GM21367 (cell line): ENCODE measurements around the gene TRABD2B.

Experiments used
- ATAC-seq: cut with Tn5 transposase; IDR thresholded peaks from one replicate; pipeline ENCODE4 v1.9.1; 2021; ENCODE audit not compliant: unreplicated experiment

The TRABD2B gene

DNA sequence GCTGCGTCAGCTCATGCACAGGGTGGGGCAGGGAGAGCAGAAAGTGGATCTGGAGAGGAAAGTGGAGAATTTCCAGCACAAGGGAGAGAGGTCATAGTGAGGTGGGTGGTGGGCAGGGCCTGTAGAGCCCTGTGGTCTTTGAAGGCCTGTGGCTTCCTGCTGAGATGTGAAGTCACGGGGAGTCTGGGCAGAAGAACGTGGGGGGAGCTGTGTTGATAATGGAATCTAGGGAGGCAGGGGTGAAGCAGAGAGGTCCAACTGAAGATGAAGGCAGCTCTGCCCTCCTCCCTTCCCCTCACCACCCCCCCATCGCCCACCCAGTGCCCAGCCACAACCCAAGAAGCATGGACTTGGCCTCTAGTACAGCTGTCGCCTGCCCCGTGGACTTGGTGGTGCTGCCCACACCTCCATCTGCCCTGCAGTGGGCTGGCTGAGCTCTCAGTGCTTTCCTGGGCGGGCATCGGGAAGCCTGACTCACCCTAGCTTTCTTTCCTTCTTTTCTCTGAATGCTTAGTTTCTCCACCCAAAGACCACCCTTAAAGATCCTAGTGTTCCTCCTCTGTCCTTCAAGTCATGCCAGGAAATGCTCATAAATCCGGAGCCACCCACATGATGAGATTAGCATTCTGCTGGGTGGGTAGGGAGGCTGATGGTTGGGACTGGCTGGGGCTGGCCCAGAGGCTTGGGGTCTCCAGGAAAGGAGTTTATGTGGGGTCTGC is 186.1 kb downstream of the TRABD2B start:
- no peak for ATAC-seq

DNA sequence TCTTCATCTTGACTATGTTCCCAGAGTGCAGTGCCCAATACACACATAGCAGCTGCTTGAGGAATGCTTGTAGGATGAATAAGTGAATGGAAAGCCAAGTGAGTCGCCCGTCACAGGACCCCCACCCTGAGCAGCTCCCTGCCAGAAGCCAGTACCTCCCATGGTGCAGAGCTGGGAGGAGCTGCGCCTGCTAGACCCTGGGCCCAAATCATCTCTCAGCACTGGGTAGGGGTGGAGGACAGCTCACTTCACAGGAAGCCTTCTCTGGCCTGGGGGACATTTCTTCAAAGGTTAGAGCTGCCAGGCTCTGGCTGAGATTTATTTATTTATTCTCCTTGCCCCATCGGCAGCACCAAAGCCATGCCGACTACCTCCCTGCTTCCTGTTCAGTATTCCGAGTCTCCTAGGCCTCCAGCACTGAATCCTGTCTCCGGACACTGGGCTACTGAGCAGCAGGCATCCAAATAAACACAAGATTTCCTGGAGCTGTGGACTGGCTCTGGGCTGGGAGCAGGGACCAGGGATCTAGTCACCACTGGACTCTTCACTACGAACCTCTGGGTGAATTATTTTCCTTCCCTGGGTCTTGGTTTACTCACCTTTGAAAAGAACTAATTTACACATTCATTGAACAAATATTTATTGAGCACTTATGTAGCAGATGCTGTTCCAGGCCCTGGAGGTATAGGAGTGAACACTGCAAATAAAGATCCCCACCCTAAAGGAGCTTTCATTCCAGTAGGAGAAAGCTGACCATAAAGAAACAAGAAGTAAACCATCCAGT is 187.7 kb downstream of the TRABD2B start:
- ATAC-seq: no peak

DNA sequence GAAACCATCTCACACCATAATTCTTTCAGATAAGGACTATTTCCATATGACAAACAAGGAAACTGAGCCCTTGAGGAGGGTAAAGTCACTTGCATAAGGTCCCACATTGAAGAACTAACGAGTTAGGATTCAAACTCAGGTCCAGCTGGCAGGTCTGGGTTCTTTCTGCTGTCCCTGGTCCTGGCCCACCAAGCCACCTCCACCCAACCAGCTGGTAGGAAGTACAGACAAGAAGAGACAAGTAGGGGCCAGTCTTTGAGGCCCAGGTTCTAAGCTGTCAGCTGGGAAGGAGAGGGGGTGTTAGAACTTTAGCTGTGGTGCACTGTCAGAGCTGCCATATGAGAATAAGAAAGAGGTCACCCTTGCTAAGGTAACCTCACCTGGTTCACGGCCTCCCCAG is 188.6 kb downstream of the TRABD2B start:
- no peak for ATAC-seq

DNA sequence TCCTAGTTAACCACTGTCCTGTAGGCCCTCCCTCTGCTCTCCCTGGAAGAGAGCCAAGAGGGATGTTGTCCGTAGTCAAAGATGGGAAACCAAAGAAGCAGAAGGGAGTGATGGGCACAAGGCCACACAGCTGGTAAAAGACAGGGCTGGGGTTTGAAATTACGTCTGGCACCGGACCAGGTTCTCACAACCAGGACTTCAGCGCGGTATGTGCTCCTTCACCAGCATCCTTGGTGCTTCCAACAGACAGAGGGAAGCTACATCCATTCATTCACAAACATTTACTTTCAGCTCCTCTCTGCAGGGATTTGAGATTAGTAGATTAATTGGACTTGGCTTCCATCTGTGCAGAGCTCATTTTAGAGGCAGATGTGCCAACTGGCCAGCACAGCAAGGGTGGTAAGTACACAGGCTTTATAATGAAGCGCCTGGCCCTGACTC is 191.2 kb downstream of the TRABD2B start:
- ATAC-seq: no peak

DNA sequence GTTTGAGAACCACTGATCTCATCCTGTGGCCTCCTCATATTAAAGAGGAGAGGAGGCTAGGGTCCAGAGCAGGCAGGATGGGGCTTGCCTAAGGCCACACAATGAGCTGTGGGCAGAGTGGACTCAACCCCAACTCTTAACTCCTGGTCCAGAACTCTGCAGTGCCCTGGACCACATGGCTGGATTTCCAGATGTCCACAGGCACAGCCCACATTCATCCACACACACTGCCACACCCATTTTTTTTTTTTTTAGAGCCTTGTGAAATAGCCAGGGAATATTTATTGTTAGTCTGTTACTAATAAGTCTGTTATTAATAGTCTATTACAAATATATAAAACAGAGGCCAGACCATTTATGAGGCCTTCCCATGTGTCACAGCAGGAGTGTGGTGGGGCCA is 192.2 kb downstream of the TRABD2B start:
- no peak for ATAC-seq

DNA sequence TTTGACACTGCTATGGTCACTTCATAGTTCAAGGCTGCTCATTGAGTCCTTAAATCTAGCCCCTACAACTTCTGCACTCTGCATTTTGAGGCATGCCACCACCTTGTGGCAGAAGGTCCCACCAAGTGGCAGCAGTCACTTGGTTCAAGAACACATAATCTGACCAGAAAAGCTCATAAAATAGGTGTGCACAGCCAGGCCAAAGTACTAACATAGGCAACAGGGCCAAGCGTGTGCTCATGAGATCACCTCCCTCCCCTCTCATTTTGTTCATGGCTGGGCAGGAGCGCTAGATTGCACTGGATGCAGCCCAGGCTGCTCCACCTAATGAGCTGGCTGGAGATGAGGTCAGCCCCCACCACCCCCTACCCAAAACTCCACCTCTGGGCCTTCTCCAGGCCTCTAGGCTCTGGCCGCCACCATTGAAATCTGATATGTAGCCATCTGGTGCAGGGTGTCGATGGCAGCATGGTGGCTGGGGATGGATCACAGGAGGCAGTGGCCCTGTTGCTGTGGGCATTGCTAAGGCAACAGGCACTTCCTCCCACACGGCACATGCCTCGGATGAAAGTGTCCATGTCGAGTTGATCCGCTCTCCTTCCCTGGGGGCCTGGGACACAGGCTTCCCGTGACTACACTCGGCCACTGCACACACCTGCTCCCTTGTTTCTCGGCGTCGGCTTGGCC is 193.2 kb downstream of the TRABD2B start:
- ATAC-seq: no peak

DNA sequence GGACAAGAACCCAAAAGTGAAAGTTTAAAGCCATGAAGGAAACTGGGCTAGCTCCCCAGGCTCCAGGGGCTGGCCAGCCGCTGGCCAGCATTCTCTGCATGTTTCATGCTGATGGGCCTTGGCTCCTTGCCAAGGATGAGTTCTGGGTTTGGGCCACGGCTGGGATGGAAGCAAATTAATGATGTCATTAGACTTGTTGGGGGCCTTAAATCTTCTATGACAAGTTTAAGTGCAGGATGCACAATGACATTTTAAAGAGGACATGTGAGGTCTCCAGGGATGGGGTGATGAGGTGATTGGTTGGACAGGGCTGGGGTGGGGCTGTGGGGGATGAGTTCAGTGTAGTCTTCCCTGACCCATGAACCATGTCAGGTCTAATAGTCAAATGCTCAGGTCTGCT is 199.6 kb downstream of the TRABD2B start:
- no peak for ATAC-seq

DNA sequence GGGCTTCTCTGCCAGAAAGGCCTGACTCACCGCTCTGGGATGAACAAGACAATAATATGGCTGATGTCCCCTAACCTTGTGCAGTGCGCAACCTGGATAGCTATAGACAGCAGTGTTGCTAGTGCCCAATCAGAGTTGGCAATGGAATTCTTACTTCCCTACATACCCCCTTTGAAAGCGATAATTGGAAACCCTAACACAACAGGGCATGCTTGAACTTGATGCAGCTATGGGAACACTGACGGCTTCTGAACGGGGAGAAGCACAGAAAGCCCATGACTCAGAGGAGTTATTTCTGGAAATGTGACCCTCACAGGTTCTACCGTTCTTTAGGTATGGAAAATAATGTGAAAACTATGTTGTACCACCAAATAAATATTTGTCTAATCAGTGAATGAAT is 200.6 kb downstream of the TRABD2B start:
- ATAC-seq: no peak

DNA sequence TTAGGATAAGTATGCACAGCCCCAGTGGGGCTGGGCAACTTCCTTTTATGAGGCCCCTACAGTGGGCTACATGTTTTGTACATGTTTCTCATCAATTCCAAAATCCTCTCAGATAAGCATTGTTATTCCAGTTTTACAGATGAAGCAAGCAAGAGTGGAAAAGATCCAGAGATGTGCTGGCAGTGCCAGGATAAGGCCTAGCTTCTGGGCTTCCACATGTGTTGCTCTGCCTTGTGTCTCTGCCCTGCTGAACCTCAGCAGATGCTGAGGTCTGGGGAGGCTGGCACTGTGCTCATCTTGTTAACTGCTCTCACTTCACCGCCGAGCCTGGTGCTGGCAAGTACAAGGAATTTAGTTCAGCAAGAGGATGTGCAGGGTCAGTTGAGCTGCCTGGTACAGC is 202.1 kb downstream of the TRABD2B start:
- no peak for ATAC-seq

DNA sequence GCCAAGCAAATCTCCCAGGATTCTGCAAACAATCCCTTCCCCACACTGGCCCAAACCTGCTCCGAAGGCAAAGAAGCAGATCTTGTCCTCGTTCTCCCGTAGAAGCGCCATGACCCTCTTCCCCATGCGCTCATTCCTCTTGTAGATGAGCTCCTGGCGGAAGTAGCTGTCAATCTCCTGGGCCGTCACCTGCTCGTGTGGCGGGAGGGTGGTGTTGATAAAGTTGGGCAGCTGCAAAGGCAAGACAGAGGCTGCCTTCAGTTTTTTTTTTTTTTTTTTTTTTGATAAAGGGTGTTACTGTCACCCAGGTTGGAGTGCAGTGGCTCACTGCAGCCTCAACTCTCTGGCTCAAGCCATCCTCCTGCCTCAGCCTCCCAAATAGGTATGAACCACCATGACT is 202.7 kb downstream of the TRABD2B start:
- ATAC-seq: no peak

DNA sequence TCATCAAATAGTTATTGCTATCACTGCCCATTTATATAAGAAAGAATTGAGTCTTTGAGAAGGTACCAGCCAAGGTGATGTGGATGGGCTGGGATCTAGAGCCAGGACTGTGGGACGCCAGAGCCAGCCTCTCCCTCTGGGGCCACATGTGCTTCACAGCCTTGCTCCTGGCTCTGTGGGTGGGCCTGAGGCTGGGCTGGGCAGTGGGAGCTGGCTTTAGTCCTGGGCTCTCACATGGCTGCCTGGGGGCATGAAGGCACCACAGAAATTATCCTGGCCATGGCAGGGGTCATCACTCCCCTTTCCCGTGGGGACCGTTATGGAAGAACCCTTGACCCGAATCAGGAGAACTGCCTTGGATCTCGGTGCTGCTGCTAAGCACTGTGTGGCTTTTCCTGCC is 203.1 kb downstream of the TRABD2B start:
- ATAC-seq: no peak

DNA sequence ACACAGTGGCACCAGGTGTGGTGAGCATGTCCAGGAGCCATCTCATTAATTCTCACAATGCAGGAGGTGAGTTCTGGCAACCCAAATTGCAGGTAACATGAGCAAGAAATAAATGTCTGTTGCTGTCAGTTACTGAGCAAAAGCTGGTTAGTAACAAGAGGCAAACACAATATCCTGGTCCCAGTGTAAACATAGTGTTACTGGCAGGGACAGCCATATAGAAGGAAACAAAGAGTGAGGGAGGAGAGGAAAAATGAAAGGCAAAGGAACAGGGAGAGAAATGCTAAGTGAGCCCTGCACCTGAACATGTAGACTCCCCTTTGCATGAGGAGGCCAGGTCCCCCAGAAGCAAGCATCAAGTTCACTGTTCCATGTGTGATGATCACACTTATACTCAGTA is 203.6 kb downstream of the TRABD2B start:
- no peak for ATAC-seq

DNA sequence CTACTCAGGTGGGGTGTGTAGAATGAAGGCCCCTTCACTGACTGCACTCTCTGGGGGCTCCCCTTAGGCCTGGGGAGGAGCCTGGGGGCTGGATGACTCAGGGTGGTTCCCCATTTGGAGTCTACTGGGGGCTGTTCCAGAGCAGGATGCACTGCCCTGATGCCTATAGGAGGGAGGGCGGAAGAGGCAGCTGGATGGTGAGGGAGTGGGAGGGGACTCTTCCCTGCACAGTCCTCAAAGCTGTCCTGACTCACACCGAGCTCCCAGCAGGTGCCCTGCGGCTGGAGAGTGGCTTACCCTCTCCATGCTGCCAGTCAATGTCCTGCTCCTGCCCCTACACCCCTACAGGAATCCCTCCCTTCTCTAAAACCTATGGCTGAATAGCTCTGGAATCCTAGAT is 204.4 kb downstream of the TRABD2B start:
- ATAC-seq: no peak

DNA sequence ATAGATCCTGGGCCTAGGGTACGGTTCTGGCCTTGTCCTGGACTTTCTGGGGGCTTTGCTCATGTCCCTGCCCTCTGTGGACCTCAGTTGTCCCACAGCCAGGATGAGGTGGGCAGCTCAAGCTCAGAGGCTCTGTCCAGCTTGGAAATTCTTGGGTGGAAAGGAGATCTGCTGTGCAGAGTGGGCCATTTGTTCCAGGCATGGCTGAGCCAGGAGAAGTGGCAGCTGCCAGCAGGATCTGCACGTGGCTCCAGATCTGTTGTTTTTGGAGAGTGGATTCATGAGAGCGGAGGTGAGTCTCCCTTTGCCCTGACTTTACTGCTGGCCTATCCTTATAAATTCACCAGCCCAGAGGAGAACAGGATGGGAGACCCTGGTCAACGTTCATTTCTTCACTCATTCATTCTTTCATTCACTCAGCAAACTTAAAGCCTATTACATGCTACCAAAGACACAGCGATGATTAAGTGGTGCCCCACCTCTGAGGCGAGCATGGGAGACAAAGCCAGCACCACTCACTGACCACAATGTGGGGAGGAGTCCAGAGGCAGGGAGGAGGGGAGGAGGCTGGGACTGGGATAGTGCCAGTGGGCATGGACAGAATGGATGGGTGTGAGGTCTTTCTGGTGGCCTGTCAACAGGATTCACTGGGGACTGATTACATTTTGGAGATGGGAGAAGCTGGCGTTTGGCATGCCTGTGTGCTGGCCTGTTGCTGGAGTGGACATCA is 205.1 kb downstream of the TRABD2B start:
- ATAC-seq: no peak

DNA sequence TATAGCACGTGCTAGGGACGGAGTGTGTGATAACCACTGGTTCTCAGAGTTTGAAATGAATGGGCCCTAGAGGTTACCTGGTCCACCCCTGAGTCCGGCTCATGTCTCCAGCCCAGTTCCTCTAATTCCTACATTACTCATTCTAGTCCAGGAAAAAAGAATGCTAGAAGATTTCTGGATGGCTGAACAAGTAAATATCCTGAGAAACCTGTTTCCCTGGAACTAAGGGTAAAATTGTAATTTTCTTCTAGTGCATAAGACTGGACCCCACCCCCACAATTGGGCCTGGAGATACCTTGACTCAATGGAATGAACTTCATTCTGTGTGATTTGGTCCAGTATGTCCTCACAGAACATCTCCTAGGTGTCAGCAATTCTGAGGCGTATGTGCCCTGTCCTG is 208.4 kb downstream of the TRABD2B start:
- ATAC-seq: no peak

DNA sequence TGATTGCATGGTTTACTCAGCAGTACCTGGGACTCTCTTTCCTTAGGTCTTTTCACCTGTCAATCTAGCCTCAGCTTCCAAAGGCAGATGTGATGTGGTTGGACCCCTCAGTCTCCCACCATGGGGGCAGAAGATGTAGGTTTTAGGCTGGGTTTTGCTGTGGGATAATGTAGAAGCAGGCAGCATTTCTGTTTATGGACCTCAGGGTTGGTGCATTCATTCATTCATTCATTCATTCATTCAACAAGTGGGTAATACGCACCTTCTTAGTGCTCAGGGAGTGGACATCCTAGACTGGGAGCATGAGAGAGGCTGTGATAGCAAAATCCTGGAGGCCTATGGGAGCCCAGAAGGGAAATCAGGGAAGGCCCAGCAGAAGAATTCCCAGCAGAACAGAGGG is 209.6 kb downstream of the TRABD2B start:
- ATAC-seq: no peak

DNA sequence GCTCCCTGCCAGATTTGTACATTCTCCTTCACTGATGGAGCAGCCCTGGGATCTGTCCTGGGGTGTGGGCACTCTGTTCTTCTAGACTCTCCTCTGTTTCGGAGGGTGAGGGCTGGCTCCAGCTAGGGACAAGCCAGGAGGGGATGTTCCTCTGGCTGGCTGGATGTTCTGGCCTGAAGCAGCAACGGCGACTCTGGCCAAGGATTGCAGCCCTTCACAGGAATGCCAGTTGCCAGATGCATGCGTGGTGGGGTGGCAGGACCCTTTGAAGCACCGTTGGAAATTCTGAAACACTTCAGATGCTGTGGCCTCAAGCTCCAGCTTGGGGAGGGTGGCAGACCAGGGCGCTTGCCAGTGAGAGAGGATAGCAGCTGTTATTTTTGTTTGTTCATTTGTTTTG is 210.9 kb downstream of the TRABD2B start:
- ATAC-seq: no peak

DNA sequence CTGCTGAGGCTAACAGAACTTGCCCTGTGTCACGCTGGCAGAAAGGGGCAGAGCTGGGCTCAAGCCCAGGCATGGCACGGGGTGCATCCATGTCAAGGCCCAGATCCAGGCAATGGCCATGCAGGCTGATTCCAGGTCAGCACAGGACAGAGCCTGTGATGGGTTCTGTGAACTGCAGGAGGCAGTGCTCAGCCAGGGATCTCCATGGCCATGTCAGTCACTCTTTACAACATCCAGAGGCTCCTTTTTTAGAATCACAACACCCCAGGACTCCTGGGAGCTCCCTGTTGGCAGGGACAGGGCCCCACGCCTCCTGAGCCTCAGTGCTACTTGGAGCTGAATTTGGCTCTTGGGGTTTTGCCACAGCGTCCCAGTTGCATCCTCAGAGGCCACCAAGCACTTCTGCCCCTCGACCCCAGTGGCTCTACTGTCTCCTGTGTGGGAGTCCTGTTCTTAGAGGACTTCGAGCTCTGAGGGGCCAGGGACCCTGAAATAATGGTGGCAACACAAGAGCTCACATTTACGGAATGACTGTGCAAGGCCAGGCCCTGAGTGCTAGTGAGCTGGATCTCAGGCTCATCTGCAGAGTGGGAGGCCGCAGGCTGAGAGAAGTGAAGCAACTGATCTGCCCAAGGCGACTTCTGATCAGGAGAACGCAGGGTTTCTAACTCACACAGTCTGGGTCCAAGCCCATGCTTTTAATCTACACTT is 211.5 kb downstream of the TRABD2B start:
- no peak for ATAC-seq

DNA sequence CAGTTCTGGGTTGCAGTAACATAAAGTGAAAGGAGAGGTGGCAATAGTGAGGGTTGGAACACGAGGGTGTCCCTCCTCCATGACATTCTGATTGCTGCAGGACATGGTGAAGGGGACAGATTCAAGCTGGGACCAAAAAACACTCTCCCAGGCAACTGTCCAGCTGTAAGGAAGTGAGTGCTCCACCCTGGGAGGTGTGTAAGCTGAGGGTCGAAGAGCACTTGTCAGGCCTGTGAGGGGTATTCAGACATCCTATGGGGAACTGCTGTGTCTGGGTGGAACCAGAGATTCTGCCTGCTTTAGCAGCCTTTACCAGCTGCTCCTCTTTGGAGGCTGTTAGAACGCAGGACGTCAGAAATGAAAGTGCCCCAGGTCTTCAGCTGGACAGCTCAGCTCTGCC is 212.1 kb downstream of the TRABD2B start:
- no peak for ATAC-seq

DNA sequence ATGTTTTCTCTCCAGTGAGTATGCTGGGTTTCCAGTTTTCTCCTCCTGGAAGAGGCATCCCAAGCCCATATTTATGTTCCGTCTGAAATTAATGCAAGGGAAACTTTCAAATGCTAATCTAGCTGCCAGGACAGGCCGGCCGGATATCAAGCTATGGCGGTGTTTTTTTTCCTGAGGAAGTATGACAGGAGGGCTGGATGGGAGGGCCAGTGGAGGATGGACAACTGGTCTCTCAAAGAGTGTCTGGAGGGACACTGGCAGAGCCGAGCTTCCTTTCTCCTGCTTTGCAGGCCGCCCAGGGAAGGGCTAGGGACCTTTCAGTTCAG is 212.7 kb downstream of the TRABD2B start:
- ATAC-seq: no peak
